HEK293T (cell line): Measurements from ENCODE around the gene NET1.

Source experiments
- HDGF ChIP-seq: fragments of 450-650 bp; IDR thresholded peaks from 2 replicates; pipeline ENCODE4 v1.6.1; 2017; ENCODE audit warnings: antibody characterized with exemption, borderline replicate concordance
- SUZ12 ChIP-seq: fragments of 450-650 bp; IDR thresholded peaks from 2 replicates; pipeline ENCODE4 v1.6.1; 2016; ENCODE audit warnings: mild to moderate bottlenecking

DNA sequence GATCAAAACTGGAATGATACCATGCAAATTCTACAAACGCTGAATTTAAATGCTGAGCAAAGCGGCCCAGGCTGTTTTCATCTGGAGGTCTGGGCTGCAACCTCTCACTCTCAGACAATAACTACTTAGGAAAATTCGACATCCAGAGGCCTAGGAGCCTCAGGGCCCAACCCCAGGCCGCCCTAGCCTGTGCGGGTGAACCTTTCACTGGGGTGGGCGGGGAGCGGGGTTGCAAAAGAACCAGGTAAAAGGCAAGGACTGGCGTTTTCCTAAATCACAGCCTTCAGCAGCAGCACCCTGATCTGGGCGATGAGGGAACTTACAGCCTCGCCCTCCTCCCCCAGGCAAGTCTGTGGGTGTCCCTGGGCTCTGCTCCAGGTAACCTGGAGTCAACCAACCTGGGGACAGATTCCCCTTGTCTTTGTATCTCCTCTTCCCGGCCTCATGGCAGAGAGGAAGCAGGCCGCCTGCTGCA is 53.7 kb downstream of the NET1 start:
- no peak for TF ChIP-seq SUZ12
- TF ChIP-seq HDGF, result no peak
